Heart left ventricle (tissue), 16 donors: ENCODE data around the gene TNP2. TPM values are rescaled to one million over a fixed set of nuclear protein-coding genes. Genes with fewer than 3 reads are reported as not detected.
A peak's percentile ranks its signal among the peaks of the same experiment; 100 is the strongest.

Experiments
- ATAC-seq, 4 donors: fragments of 200-7000 bp; cut with Tn5 transposase; one replicate each; pipeline ENCODE4 v1.9.1; 2020 to 2022; ENCODE audit warnings: moderate library complexity in 4 of 4, mild to moderate bottlenecking in 3 of 4, moderate number of reproducible peaks in 1 of 4
- DNase-seq, 5 donors: peaks; one replicate each; pipeline ENCODE4 v3.0.0-alpha.2; 2020
- H3K27ac ChIP-seq, 12 donors: fragments of 200-600 bp; sonication (generic) in 4 of 12; one replicate each; pipeline versions ENCODE4 v1.5.0 to v1.8.0; 2016 to 2022; ENCODE audit warnings: mild to moderate bottlenecking in 2 of 12
- H3K27me3 ChIP-seq, 9 donors: fragments of 200-600 bp; sonication (generic) in 2 of 9; one replicate each; pipeline versions ENCODE4 v1.5.1 to v1.8.0; 2016 to 2022; ENCODE audit warnings: mild to moderate bottlenecking in 3 of 9
- H3K36me3 ChIP-seq, 9 donors: fragments of 200-600 bp; sonication (generic) in 2 of 9; one replicate each; pipeline versions ENCODE4 v1.5.0 to v1.8.0; 2018 to 2022; ENCODE audit warnings: mild to moderate bottlenecking in 2 of 9
- H3K4me1 ChIP-seq, 12 donors: fragments of 200-600 bp; sonication (generic) in 4 of 12; one replicate each; pipeline versions ENCODE4 v1.5.0 to v1.8.0; 2016 to 2022; ENCODE audit warnings: mild to moderate bottlenecking in 3 of 12
- H3K4me3 ChIP-seq, 12 donors: fragments of 200-600 bp; sonication (generic) in 4 of 12; one replicate each; pipeline versions ENCODE4 v1.5.0 to v1.8.0; 2017 to 2022; ENCODE audit warnings: mild to moderate bottlenecking in 9 of 12, moderate library complexity in 4 of 12
- H3K9me3 ChIP-seq, 12 donors: fragments of 200-600 bp; sonication (generic) in 4 of 12; one replicate each; pipeline versions ENCODE4 v1.5.0 to v1.8.0; 2016 to 2022; ENCODE audit warnings: mild to moderate bottlenecking in 1 of 12
- CTCF ChIP-seq, 12 donors: fragments of 200-600 bp; sonication (generic) in 4 of 12; IDR thresholded peaks; one replicate each; pipeline versions ENCODE4 v1.5.0 to v1.8.0; 2018 to 2022; ENCODE audit warnings: antibody characterized with exemption in 12 of 12, mild to moderate bottlenecking in 5 of 12
- POLR2A ChIP-seq, 2 donors: fragments of 450-650 bp; IDR thresholded peaks; one replicate each; pipeline ENCODE4 v1.6.1; 2017; ENCODE audit warnings: antibody characterized with exemption in 2 of 2, mild to moderate bottlenecking in 2 of 2, moderate library complexity in 2 of 2
- WGBS, 4 donors: extraction: QIAGEN DNeasy Blood & Tissue Kit in 2 of 4; methylation state at CpG; one replicate each; pipeline versions ENCODE4 v1.1.5 to v1.1.7; 2013 to 2018; 5-methylcytosine and 5-hydroxymethylcytosine counted together
- intact Hi-C, 10 donors: fragments of 100-400 bp; cut with DNase I; formaldehyde crosslinking; loops; one replicate each; pipeline versions ENCODE4 v1.11.1 to v1.14.2; 2022
- polyA plus RNA-seq, 2 donors: library from polyadenylated mRNA; stranded (reverse); fragments of 200-250 nt; gene quantifications; one replicate each; pipeline ENCODE4 v1.2.3, GENCODE V29; 2013
- total RNA-seq, 9 donors: library from RNA; depleted of rRNA in 2 of 9; stranded (reverse); fragments of >200 nt in 2 of 9; fragmentation: NEBNext Ultra II Directional in 3 of 9; extraction: Animal tissue kit (Norgen Biotek cat#: 25700) in 3 of 9; gene quantifications; one replicate each; pipeline versions ENCODE4 v1.1.0 to v1.2.4, GENCODE V29; 2016 to 2023
- donor health status: ischemic (EF 13 %, LVEDD 7.1; RV severe dilation, severe dysfunction).
- donor health status: healthy with polysubstance abuse.
- donor health status: DM: no; HTN: yes; CAD: no.
- donor health status: DM: no; HTN: no; CAD: no.
- donor health status: ischemic (EF 25% LVEDD 6.9; RV normal size, moderate dysfunction).
- donor health status: ischemic (EF 25% LVEDD 5.7; RV mildly dilated, moderate dysfunction).
- donor health status: healthy.
- donor health status: DM: yes; HTN: yes; CAD: no.
- donor health status: ischemic (EF 35%, LVEDD 5.7; RV mildly dilated, moderate dysfunction).
- donor health status: nonischemic (EF 11% LVEDD 7.7; RV severe dilation, severe dysfunction).
- donor health status: DM: yes; HTN: yes; CAD: no.
- donor health status: PGD.
- donor health status: ischemic (EF 29% LVEDD 5.4; RV normal size, mild dysfunction).
- donor health status: nonischemic (EF 23%, LVEDD 6.1; RV moderate dilation, normal function).

Gene TNP2
- total and polyA plus RNA-seq, 11 donors: not detected

- no peak for TF ChIP-seq CTCF (IDR thresholded peaks at IDR 0.05)
- no peak for TF ChIP-seq POLR2A (IDR thresholded peaks at IDR 0.05)
- Histone ChIP-seq H3K36me3 (no peaks in the 10 kb centered on the region), H3K4me3 (no peak overlapping the region), H3K9me3 (peaks cover 0 to 4% (median 0%) of the 10 kb centered on the region in 12 donors), H3K27me3 (no peaks in the 10 kb centered on the region), H3K4me1 (peaks cover 0 to 14% (median 0%) of the 10 kb centered on the region in 12 donors), H3K27ac (no peak overlapping the region)
- ATAC-seq (no peak), DNase-seq (no peak)
- WGBS, 4 donors: 69 to 76% (median 75%) methylated on average over 18 of the region's 18 CpGs
- intact Hi-C loops: no loop called here
These were observed 34.4 kb upstream of the TNP2 start for GRCh38 chr16:11303405-11304138.

GRCh38 chr16:11302977-11303376, 33.9 kb upstream of the TNP2 start:
- Histone ChIP-seq H3K27ac (no peak overlapping the region), H3K36me3 (no peaks in the 10 kb centered on the region), H3K4me3 (no peak overlapping the region), H3K27me3 (no peaks in the 10 kb centered on the region), H3K9me3 (peaks cover 0 to 4% (median 0%) of the 10 kb centered on the region in 12 donors), H3K4me1 (peaks cover 0 to 14% (median 0%) of the 10 kb centered on the region in 12 donors)
- no peak for ATAC-seq
- WGBS, 4 donors: 53 to 73% (median 68%) methylated on average over 4 of the region's 4 CpGs
- DNase-seq: peak in 1 of 5 donors; percentile 1
- TF ChIP-seq CTCF (IDR thresholded peaks at IDR 0.05) (no peak), POLR2A (IDR thresholded peaks at IDR 0.05) (no peak)
- intact Hi-C loops: no loop called here

GRCh38 chr16:11301645-11302501, 32.7 kb upstream of the TNP2 start:
- WGBS, 4 donors: 76 to 77% (median 77%) methylated on average over 4 of the region's 4 CpGs
- no peaks in the 10 kb centered on the region for H3K36me3 ChIP-seq
- no peak overlapping the region for H3K27ac ChIP-seq
- H3K9me3 ChIP-seq: peaks cover 0 to 4% (median 0%) of the 10 kb centered on the region in 12 donors
- H3K27me3 ChIP-seq: no peaks in the 10 kb centered on the region
- H3K4me1 ChIP-seq: peaks cover 0 to 15% (median 10%) of the 10 kb centered on the region in 12 donors
- ATAC-seq (no peak), DNase-seq (peak in 1 of 5 donors; percentile 2)
- no peak overlapping the region for H3K4me3 ChIP-seq
- TF ChIP-seq CTCF (IDR thresholded peaks at IDR 0.05): no peak
- no peak for TF ChIP-seq POLR2A (IDR thresholded peaks at IDR 0.05)
- intact Hi-C loops: no loop called here

- Histone ChIP-seq H3K27ac (no peak overlapping the region), H3K27me3 (no peaks in the 10 kb centered on the region), H3K9me3 (peaks cover 0 to 4% (median 0%) of the 10 kb centered on the region in 12 donors), H3K4me1 (peaks cover 0 to 23% (median 13%) of the 10 kb centered on the region in 12 donors), H3K36me3 (no peaks in the 10 kb centered on the region), H3K4me3 (no peak overlapping the region)
- no peak for TF ChIP-seq CTCF (IDR thresholded peaks at IDR 0.05)
- TF ChIP-seq POLR2A (IDR thresholded peaks at IDR 0.05): no peak
- intact Hi-C loops: no loop called here
- WGBS, 4 donors: 89 to 93% (median 91%) methylated on average over 7 of the region's 7 CpGs
- DNase-seq (peak in 1 of 5 donors; percentile 23), ATAC-seq (no peak)
These were observed 31.4 kb upstream of the TNP2 start for GRCh38 chr16:11300560-11300892.
